ENCODE data around the gene SLC8A3. TPM values are rescaled to one million over a fixed set of nuclear protein-coding genes. Genes with fewer than 3 reads are reported as not detected.

The SLC8A3 gene
- total RNA-seq, 2 experiments from 2014 or later: not detected

GRCh38 chr14:70009961-70010360 is 178.8 kb downstream of the SLC8A3 start:
- CTCF ChIA-PET (ENCODE audit: unreplicated experiment): no interaction called here
- POLR2A ChIA-PET: no interaction called here
- no TSS peak for BruUV-seq (replicated peaks)

GRCh38 chr14:70008284-70009262 is 180.2 kb downstream of the SLC8A3 start:
- H3K4me1 ChIP-seq (ENCODE audit: insufficient read depth, low read length, poor library complexity, severe bottlenecking): peaks cover 13% of the 10 kb centered on the region
- ChIA-PET CTCF (ENCODE audit: unreplicated experiment) (no interaction called here), POLR2A (no interaction called here)
- H3K4me3 ChIP-seq (ENCODE audit: low read depth, low read length, poor library complexity, severe bottlenecking): no peak overlapping the region
- no peak for TF ChIP-seq EZH2phosphoT487 (IDR thresholded peaks at IDR 0.05; ENCODE audit: borderline replicate concordance, low read depth, low read length)
- intact Hi-C loops (cut with micrococcal nuclease; ENCODE audit: unreplicated experiment): no loop called here
- H3K36me3 ChIP-seq (ENCODE audit: insufficient read depth, low read length): no peaks in the 10 kb centered on the region
- H4K20me1 ChIP-seq (ENCODE audit: insufficient read depth, low read length): no peaks in the 10 kb centered on the region
- no TSS peak for BruUV-seq (replicated peaks)
- H3K9me3 ChIP-seq (ENCODE audit: low read length): no peaks in the 10 kb centered on the region
- H3K79me2 ChIP-seq (ENCODE audit: insufficient read depth, low read depth, low read length): no peaks in the 10 kb centered on the region
- H2AFZ ChIP-seq (ENCODE audit: low read length): no peak overlapping the region
- no peak for DNase-seq (ENCODE audit: low spot score)
- H3K9me2 ChIP-seq (ENCODE audit: insufficient read depth, low read length): no peaks in the 10 kb centered on the region
- H3K27ac ChIP-seq (ENCODE audit: low read depth, low read length, poor library complexity, severe bottlenecking): no peak overlapping the region
- H3K4me2 ChIP-seq (ENCODE audit: low read length): 0 out of 2 replicates have a peak overlapping the region, but pooled peaks have one; percentile 12

More at GRCh38 chr14:70009961-70010360, 178.8 kb downstream of the SLC8A3 start:
- H3K4me3 ChIP-seq (ENCODE audit: low read depth, low read length, poor library complexity, severe bottlenecking): no peak overlapping the region
- peaks cover 13% of the 10 kb centered on the region for H3K4me1 ChIP-seq (ENCODE audit: insufficient read depth, low read length, poor library complexity, severe bottlenecking)
- DNase-seq (ENCODE audit: low spot score): no peak
- no peaks in the 10 kb centered on the region for H3K9me3 ChIP-seq (ENCODE audit: low read length)
- H4K20me1 ChIP-seq (ENCODE audit: insufficient read depth, low read length): no peaks in the 10 kb centered on the region
- H3K9me2 ChIP-seq (ENCODE audit: insufficient read depth, low read length): no peaks in the 10 kb centered on the region
- TF ChIP-seq EZH2phosphoT487 (IDR thresholded peaks at IDR 0.05; ENCODE audit: borderline replicate concordance, low read depth, low read length): no peak
- TF ChIP-seq CTCF (conservative IDR thresholded peaks at IDR 0.05; ENCODE audit: low read length): no peak
- intact Hi-C loops (cut with micrococcal nuclease; ENCODE audit: unreplicated experiment): loop anchor here (10.0 kb wide), 1 partner anchor 425 kb away; no protein-coding TSS in a partner anchor
- no peaks in the 10 kb centered on the region for H3K79me2 ChIP-seq (ENCODE audit: insufficient read depth, low read depth, low read length)
- no peaks in the 10 kb centered on the region for H3K36me3 ChIP-seq (ENCODE audit: insufficient read depth, low read length)
- H3K4me2 ChIP-seq (ENCODE audit: low read length): no peak overlapping the region
- no peak overlapping the region for H2AFZ ChIP-seq (ENCODE audit: low read length)
- no peak overlapping the region for H3K27ac ChIP-seq (ENCODE audit: low read depth, low read length, poor library complexity, severe bottlenecking)

- Histone ChIP-seq H3K79me2 (ENCODE audit: insufficient read depth, low read depth, low read length) (no peaks in the 10 kb centered on the region), H3K36me3 (ENCODE audit: insufficient read depth, low read length) (no peaks in the 10 kb centered on the region), H4K20me1 (ENCODE audit: insufficient read depth, low read length) (no peaks in the 10 kb centered on the region), H3K4me3 (ENCODE audit: low read depth, low read length, poor library complexity, severe bottlenecking) (no peak overlapping the region), H3K9me2 (ENCODE audit: insufficient read depth, low read length) (no peaks in the 10 kb centered on the region), H3K4me2 (ENCODE audit: low read length) (no peak overlapping the region), H3K9me3 (ENCODE audit: low read length) (no peaks in the 10 kb centered on the region), H3K4me1 (ENCODE audit: insufficient read depth, low read length, poor library complexity, severe bottlenecking) (peaks cover 13% of the 10 kb centered on the region), H3K27ac (ENCODE audit: low read depth, low read length, poor library complexity, severe bottlenecking) (no peak overlapping the region), H2AFZ (ENCODE audit: low read length) (no peak overlapping the region)
- CTCF ChIA-PET (ENCODE audit: unreplicated experiment): no interaction called here
- intact Hi-C loops (cut with micrococcal nuclease; ENCODE audit: unreplicated experiment): no loop called here
- BruUV-seq (replicated peaks): no TSS peak
- no peak for TF ChIP-seq CTCF (conservative IDR thresholded peaks at IDR 0.05; ENCODE audit: low read length)
- no peak for TF ChIP-seq EZH2phosphoT487 (IDR thresholded peaks at IDR 0.05; ENCODE audit: borderline replicate concordance, low read depth, low read length)
- no peak for DNase-seq (ENCODE audit: low spot score)
- POLR2A ChIA-PET: interaction anchor here (1.3 kb wide), 1 partner anchor 50 kb away, joined by 3 read pairs; no protein-coding TSS in a partner anchor
These were observed 182.1 kb downstream of the SLC8A3 start for GRCh38 chr14:70006699-70007098.
